ENCODE data around the gene SLC7A5.

SLC7A5 gene

GRCh38 chr16:87844120-87844733, 25.1 kb downstream of the SLC7A5 start:
- no peak overlapping the region for H3K4me3 ChIP-seq (ENCODE audit: low read depth, low read length)
- TF ChIP-seq CTCF (IDR thresholded peaks at IDR 0.05; ENCODE audit: insufficient read depth, low read depth, low read length, missing control alignments) = peak; percentile 3
- DNase-seq (ENCODE audit: low read depth) = no peak

GRCh38 chr16:87843678-87844105, 25.6 kb downstream of the SLC7A5 start:
- TF ChIP-seq CTCF (IDR thresholded peaks at IDR 0.05; ENCODE audit: insufficient read depth, low read depth, low read length, missing control alignments) = no peak
- no peak overlapping the region for H3K4me3 ChIP-seq (ENCODE audit: low read depth, low read length)
- DNase-seq (ENCODE audit: low read depth) = no peak

DNA sequence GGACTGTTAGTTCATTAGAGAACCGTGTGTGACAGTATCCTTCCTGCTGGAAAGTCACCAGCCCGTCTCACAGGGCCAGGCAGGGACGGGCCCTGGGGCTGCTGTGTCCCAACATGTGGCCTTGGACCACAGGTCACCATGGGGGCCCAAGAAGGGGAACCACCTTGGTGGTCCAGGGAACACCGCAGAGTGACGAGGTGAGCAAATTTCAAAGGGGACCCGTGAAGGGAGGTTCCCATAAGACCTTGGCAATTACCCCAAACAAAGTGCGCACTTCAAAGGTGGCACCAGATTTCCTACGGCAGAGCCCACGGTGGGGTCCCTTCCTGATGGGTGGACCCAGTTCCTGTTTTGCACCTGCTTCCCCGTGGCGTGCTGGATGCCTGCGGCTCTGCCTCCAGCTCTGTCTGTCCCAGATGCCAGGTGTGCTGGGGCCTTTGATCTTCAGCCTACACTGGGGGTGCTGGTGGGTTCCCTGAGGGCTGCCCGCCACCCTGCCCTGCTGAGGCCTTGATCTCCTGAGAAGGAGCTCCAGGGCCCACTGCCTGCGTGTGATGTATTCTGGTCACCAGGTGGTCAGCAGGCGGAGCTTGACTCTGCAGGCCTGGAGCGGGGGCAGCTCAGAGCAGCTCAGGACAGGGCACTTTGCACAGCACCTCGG, 27.0 kb downstream of the SLC7A5 start:
- H3K4me3 ChIP-seq (ENCODE audit: low read depth, low read length) = no peak overlapping the region
- DNase-seq (ENCODE audit: low read depth) = no peak
- TF ChIP-seq CTCF (IDR thresholded peaks at IDR 0.05; ENCODE audit: insufficient read depth, low read depth, low read length, missing control alignments) = no peak

GRCh38 chr16:87841340-87842208, 27.7 kb downstream of the SLC7A5 start:
- DNase-seq (ENCODE audit: low read depth) = no peak
- H3K4me3 ChIP-seq (ENCODE audit: low read depth, low read length) = no peak overlapping the region
- TF ChIP-seq CTCF (IDR thresholded peaks at IDR 0.05; ENCODE audit: insufficient read depth, low read depth, low read length, missing control alignments) = no peak

DNA sequence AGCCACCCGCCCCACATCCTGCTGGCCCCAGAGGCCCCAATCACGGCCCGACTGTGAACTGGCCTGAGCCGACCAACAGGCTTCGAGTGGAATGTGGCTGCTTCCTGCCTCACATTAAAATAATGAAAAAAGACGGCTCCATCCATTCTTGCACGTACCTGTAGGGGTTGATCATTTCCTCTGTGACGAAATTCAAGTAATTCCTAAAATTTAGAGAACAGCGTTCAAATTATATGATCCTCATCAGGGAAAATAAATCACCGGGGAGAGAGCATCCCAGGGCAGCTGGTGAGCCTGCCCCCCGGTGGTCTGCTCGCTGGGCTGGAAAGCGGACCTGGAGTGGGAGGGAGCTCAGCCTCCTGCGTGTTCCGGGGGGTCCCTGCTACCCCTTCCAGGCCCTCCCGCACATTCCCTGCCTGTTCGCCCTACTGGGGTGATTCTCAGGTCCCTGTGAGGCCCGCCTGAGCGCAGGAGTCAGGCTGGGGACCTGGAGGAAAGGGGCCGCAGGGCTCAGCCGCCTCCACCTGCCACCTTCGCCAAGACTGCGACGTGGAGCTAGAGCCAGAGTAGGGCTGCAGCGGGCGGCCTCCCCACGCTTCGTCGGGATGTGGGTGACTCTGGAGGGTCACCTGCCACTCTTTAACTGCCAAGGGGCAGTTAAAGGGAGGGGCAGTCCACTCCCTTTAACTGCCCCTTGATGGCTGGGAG, 28.9 kb downstream of the SLC7A5 start:
- H3K4me3 ChIP-seq (ENCODE audit: low read depth, low read length) = no peak overlapping the region
- DNase-seq (ENCODE audit: low read depth) = no peak
- TF ChIP-seq CTCF (IDR thresholded peaks at IDR 0.05; ENCODE audit: insufficient read depth, low read depth, low read length, missing control alignments) = no peak

DNA sequence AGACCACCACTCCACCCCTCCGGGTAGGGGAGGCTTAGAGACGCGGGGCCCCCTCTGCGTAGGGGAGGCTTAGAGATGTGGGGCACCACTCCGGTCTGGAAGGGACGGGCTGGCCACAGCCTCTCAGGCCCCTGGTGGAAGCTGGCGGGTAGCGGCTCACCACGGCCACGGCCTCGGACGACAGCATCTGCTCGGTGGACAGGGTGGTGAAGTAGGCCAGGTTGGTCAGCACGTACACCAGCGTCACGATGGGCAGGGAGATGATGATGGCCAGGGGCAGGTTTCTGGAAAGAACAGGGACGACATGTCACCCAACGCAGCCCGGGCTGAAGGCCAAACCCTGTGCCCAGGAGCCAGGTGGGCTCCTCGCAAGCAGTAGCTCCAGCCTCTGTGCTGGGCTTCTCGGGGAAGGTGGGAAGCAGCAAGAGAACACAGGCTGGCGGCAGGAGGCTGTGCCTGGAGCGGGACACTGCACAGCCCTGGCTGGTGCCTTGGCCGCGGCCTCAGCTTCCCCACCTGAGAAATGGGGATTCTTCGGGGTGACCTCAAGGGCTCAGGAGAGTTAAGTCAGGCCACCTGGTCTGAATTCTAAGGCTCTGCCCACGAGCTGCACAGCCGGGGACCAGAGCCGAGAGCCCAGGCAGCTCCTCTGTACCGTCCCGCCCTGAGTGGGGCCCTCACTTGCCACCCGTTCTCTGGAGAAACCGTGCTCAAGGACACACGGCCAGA, 29.6 kb downstream of the SLC7A5 start:
- no peak for DNase-seq (ENCODE audit: low read depth)
- TF ChIP-seq CTCF (IDR thresholded peaks at IDR 0.05; ENCODE audit: insufficient read depth, low read depth, low read length, missing control alignments) = no peak
- no peak overlapping the region for H3K4me3 ChIP-seq (ENCODE audit: low read depth, low read length)

All from GM12865 (cell line).